SK-N-SH treated with all-trans-retinoic acid at 6 μM for 48 hours (cell line): Measurements from ENCODE around the gene PMEPA1.

ENCODE experiments used
- OSR1 ChIP-seq: fragments of 250-450 bp; sonication (Bioruptor Pico); IDR thresholded peaks from 2 replicates; pipeline ENCODE4 v1.8.0; 2022; ENCODE audit warnings: moderate library complexity, mild to moderate bottlenecking, inconsistent platforms
- PPARA ChIP-seq: fragments of 250-450 bp; sonication (Bioruptor Pico); IDR thresholded peaks from 2 replicates; pipeline ENCODE4 v1.5.0; 2020; ENCODE audit warnings: mild to moderate bottlenecking, borderline replicate concordance
- RARB ChIP-seq: fragments of 250-450 bp; sonication (Bioruptor Pico); IDR thresholded peaks from 2 replicates; pipeline ENCODE4 v1.8.0; 2021; ENCODE audit warnings: mild to moderate bottlenecking, moderate library complexity
- TCF4 ChIP-seq: fragments of 250-450 bp; sonication (Bioruptor Pico); IDR thresholded peaks from 2 replicates; pipeline ENCODE4 v1.8.0; 2021; ENCODE audit warnings: mild to moderate bottlenecking, moderate library complexity, borderline replicate concordance
- ZC3H10 ChIP-seq: fragments of 250-450 bp; sonication (Bioruptor Pico); IDR thresholded peaks from 2 replicates; pipeline ENCODE4 v1.5.1; 2021; ENCODE audit warnings: mild to moderate bottlenecking, moderate library complexity
- ZFP3 ChIP-seq: fragments of 250-450 bp; sonication (Bioruptor Pico); IDR thresholded peaks from 2 replicates; pipeline ENCODE4 v1.5.0; 2020; ENCODE audit warnings: mild to moderate bottlenecking, moderate library complexity
- ZFP30 ChIP-seq: fragments of 450-650 bp; formaldehyde crosslinking; IDR thresholded peaks from 2 replicates; pipeline ENCODE4 v1.5.0; 2022; ENCODE audit warnings: mild to moderate bottlenecking, moderate library complexity
- ZNF70 ChIP-seq: fragments of 450-650 bp; formaldehyde crosslinking; IDR thresholded peaks from 2 replicates; pipeline ENCODE4 v1.5.0; 2020; ENCODE audit warnings: mild to moderate bottlenecking, moderate library complexity
- TF ChIP-seq, protein P1 (sequence below): fragments of 250-450 bp; sonication (Bioruptor Pico); IDR thresholded peaks from 2 replicates; pipeline ENCODE4 v1.8.0; 2020; ENCODE audit warnings: mild to moderate bottlenecking, moderate library complexity, borderline replicate concordance

DNA sequence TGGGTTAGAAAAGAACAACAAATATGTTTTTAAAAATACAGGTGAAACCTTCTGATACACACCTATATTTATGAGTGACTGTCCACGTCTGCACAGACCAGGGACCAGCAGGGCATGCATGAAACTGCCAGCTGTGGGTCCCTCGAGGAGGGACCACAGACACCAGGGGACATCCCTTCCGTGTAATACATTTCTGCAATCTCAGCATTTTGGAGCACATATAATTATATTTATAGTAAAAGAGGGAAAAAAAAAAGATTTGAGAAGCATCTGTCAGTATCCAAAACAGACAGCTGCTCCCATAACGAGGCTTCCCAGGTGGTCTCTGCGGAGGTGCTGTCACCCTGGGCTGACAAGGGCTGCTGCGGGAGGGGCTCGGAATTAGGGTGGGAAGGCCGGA lies 40.2 kb downstream of the PMEPA1 start:
- TF ChIP-seq ZC3H10 (no peak), ZNF70 (CRISPR knock-in tag) (no peak), ZFP3 (CRISPR knock-in tag) (no peak), ZFP30 (CRISPR knock-in tag) (no peak), TCF4 (CRISPR knock-in tag) (no peak), OSR1 (no peak), PPARA (CRISPR knock-in tag) (no peak), RARB (no peak)
- TF ChIP-seq, protein P1, sequence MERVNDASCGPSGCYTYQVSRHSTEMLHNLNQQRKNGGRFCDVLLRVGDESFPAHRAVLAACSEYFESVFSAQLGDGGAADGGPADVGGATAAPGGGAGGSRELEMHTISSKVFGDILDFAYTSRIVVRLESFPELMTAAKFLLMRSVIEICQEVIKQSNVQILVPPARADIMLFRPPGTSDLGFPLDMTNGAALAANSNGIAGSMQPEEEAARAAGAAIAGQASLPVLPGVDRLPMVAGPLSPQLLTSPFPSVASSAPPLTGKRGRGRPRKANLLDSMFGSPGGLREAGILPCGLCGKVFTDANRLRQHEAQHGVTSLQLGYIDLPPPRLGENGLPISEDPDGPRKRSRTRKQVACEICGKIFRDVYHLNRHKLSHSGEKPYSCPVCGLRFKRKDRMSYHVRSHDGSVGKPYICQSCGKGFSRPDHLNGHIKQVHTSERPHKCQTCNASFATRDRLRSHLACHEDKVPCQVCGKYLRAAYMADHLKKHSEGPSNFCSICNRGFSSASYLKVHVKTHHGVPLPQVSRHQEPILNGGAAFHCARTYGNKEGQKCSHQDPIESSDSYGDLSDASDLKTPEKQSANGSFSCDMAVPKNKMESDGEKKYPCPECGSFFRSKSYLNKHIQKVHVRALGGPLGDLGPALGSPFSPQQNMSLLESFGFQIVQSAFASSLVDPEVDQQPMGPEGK (CRISPR knock-in tag): no peak
